Measurements from ENCODE around the gene PCYT2. TPM values are rescaled to one million over a fixed set of nuclear protein-coding genes. Genes with fewer than 3 reads are reported as not detected.
"Not testable (repeated sequence)": the region's sequence is repeated elsewhere in the genome, so short reads cannot be mapped to it uniquely, and the experiment has no call there.

The PCYT2 gene
- total and polyA plus RNA-seq, 7 experiments from 2014 or later, result 17.5 to 43.6 (median 27.0) TPM

DNA sequence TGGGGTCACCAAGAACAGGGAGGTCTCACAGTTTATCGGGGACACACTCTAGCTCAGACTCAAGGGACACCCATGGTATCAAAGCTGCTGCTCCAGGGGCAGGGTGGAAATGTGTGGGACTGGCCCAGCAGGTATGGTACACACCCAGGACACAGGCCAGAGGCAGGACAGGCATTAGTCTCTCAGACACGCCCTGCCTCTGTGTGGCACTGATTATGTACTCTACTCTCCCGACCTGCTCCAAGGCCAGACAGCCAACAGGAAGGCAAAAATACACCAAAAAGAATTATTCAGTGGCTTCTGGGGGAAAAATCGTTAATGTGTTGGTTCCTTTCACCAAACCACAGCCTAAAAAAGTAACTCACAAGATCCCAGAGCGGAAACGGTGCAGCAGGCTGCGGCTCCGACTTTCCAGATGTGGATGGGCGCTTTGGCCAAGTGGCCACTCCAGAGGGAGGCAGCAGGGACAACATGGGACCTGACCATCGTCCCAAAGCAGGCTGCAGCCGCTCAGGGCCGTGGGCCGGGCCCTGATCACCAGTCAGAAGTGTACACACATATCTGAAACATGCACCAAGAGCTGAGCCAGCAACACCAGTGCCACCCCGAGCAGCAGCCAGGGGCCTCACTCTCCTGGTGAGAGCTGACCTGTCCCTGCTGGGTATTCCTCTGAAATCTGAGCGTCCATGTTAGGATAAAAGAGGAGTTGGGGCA is 7.8 kb upstream of the PCYT2 start:
- H3K27ac ChIP-seq (ENCODE audit: low read depth, low read length), result peak overlapping the region; percentile 80

GRCh38 chr17:81918333-81918669 is 7.1 kb upstream of the PCYT2 start:
- peaks cover 12 to 35% (median 16%) of the 10 kb centered on the region in 3 experiments for H3K36me3 ChIP-seq (ENCODE audit: control insufficient read depth in 2 of 3, insufficient read depth in 3 of 3, low read length in 3 of 3)
- H3K27me3 Mint-ChIP-seq; H3K9me3 Mint-ChIP-seq; CTCF ChIA-PET; DNase-seq; H3K4me3 ChIP-seq (ENCODE audit: low read length); H3K27me3 ChIP-seq (ENCODE audit: control insufficient read depth in 2 of 2, insufficient read depth in 2 of 2, low read length in 2 of 2); H3K9me3 ChIP-seq (ENCODE audit: control insufficient read depth in 2 of 3, low read length in 3 of 3): not testable (repeated sequence)
- intact Hi-C loops (cut with micrococcal nuclease), result loop anchor here (1.0 to 2.0 kb wide), 4 partner anchors 8 to 58 kb away; partner anchors contain the start of genes ALYREF (in 1 of the 2), ANAPC11 (in 1 of the 2), MAFG (in 1 of the 2) and P4HB (in 1 of the 2)
- Mint-ChIP-seq H3K4me3 (peak overlapping the region; percentile 81 to 92 (median 88)), H3K27ac (peak overlapping the region; percentile 82 to 90 (median 85)), H3K36me3 (peaks cover 0 to 19% (median 2%) of the 10 kb centered on the region in 5 donors), H3K4me1 (peaks cover 14 to 45% (median 35%) of the 10 kb centered on the region in 7 donors)
- POLR2A ChIA-PET, result interaction anchor here (1.5 to 1.8 kb wide), 2 partner anchors 46 to 48 kb away, joined by 6 to 7 read pairs; partner anchors contain the start of gene ARHGDIA
- ATAC-seq, result peak; percentile 26
- peak overlapping the region; percentile 80 for H3K27ac ChIP-seq (ENCODE audit: low read depth, low read length)
- H3K4me1 ChIP-seq (ENCODE audit: control insufficient read depth in 2 of 2, insufficient read depth in 2 of 2, low read length in 2 of 2), result peaks cover 13 to 20% of the 10 kb centered on the region in 2 donors

More for the DNA sequence above, 7.8 kb upstream of the PCYT2 start:
- Mint-ChIP-seq H3K27me3 (no peaks in the 10 kb centered on the region), H3K4me1 (peaks cover 14 to 47% (median 34%) of the 10 kb centered on the region in 7 donors), H3K36me3 (peaks cover 0 to 16% (median 0%) of the 10 kb centered on the region in 5 donors), H3K9me3 (peaks cover 0 to 2% (median 0%) of the 10 kb centered on the region in 11 donors), H3K27ac (peak overlapping the region in 8 of 9 donors; percentile 12 to 90 (median 84)), H3K4me3 (peak overlapping the region in 7 of 10 donors; percentile 18 to 92 (median 90))
- H3K36me3 ChIP-seq (ENCODE audit: control insufficient read depth in 2 of 3, insufficient read depth in 3 of 3, low read length in 3 of 3), result peaks cover 8 to 28% (median 10%) of the 10 kb centered on the region in 3 experiments
- no peak for ATAC-seq
- peaks cover 13 to 20% of the 10 kb centered on the region in 2 donors for H3K4me1 ChIP-seq (ENCODE audit: control insufficient read depth in 2 of 2, insufficient read depth in 2 of 2, low read length in 2 of 2)
- H3K27me3 ChIP-seq (ENCODE audit: control insufficient read depth in 2 of 2, insufficient read depth in 2 of 2, low read length in 2 of 2), result no peaks in the 10 kb centered on the region
- no peak overlapping the region for H3K4me3 ChIP-seq (ENCODE audit: low read length)
- H3K9me3 ChIP-seq (ENCODE audit: control insufficient read depth in 2 of 3, low read length in 3 of 3), result no peaks in the 10 kb centered on the region
- intact Hi-C loops (cut with micrococcal nuclease), result loop anchor here (1.0 to 2.0 kb wide), 4 partner anchors 7 to 58 kb away; partner anchors contain the start of genes ALYREF (in 1 of the 2), ANAPC11 (in 1 of the 2), MAFG (in 1 of the 2) and P4HB (in 1 of the 2)
- ChIA-PET CTCF (no interaction called here), POLR2A (interaction anchor here (0.9 kb wide), 1 partner anchor 13 kb away, joined by 3 read pairs; no protein-coding TSS in a partner anchor)
- no peak for DNase-seq

GRCh38 chr17:81917565-81918332 is 6.5 kb upstream of the PCYT2 start, which contains the start of gene SIRT7:
TSS of gene SIRT7 (minus strand) at chr17:81918176. CDS start at chr17:81918131, 45 bp downstream.
- intact Hi-C loops (cut with micrococcal nuclease), result loop anchor here (1.0 to 2.0 kb wide), 4 partner anchors 9 to 57 kb away; partner anchors contain the start of genes ALYREF (in 1 of the 2), ANAPC11 (in 1 of the 2), MAFG (in 1 of the 2) and P4HB (in 1 of the 2)

GRCh38 chr17:81916234-81917001 is 5.2 kb upstream of the PCYT2 start:
- Mint-ChIP-seq H3K27me3 (no peaks in the 10 kb centered on the region), H3K4me1 (peaks cover 14 to 50% (median 35%) of the 10 kb centered on the region in 7 donors), H3K4me3 (peak overlapping the region; percentile 79 to 91 (median 86)), H3K9me3 (peaks cover 0 to 2% (median 0%) of the 10 kb centered on the region in 11 donors), H3K27ac (peak overlapping the region in 8 of 9 donors; percentile 25 to 79 (median 65)), H3K36me3 (peaks cover 0 to 26% (median 4%) of the 10 kb centered on the region in 5 donors)
- Histone ChIP-seq H3K4me3 (ENCODE audit: low read length) (peak overlapping the region; percentile 49), H3K9me3 (ENCODE audit: control insufficient read depth in 2 of 3, low read length in 3 of 3) (no peaks in the 10 kb centered on the region), H3K4me1 (ENCODE audit: control insufficient read depth in 2 of 2, insufficient read depth in 2 of 2, low read length in 2 of 2) (peaks cover 13 to 20% of the 10 kb centered on the region in 2 donors), H3K36me3 (ENCODE audit: control insufficient read depth in 2 of 3, insufficient read depth in 3 of 3, low read length in 3 of 3) (peaks cover 12 to 45% (median 18%) of the 10 kb centered on the region in 3 experiments), H3K27ac (ENCODE audit: low read depth, low read length) (no peak overlapping the region), H3K27me3 (ENCODE audit: control insufficient read depth in 2 of 2, insufficient read depth in 2 of 2, low read length in 2 of 2) (no peaks in the 10 kb centered on the region)
- intact Hi-C loops (cut with micrococcal nuclease), result no loop called here
- CTCF ChIA-PET, result interaction anchor here (0.6 kb wide), 1 partner anchor 350 kb away, joined by 3 read pairs; no protein-coding TSS in a partner anchor
- DNase-seq, result no peak
- ATAC-seq, result no peak
- POLR2A ChIA-PET, result interaction anchor here (0.6 to 1.9 kb wide), 10 partner anchors 8 to 391 kb away, joined by 3 to 16 read pairs (median 5); partner anchors contain the start of genes ALYREF, ANAPC11, ARHGDIA and MAFG

More at GRCh38 chr17:81917565-81918332, 6.5 kb upstream of the PCYT2 start, which contains the start of gene SIRT7:
- Mint-ChIP-seq H3K4me1 (peaks cover 14 to 47% (median 35%) of the 10 kb centered on the region in 7 donors), H3K36me3 (peaks cover 0 to 25% (median 4%) of the 10 kb centered on the region in 5 donors), H3K4me3 (peak within 1 kb of the TSS; percentile 81 to 92 (median 88)), H3K27ac (peak within 1 kb of the TSS; percentile 82 to 90 (median 85)), H3K9me3 (peaks cover 0 to 2% (median 0%) of the 10 kb centered on the region in 11 donors), H3K27me3 (no peaks in the 10 kb centered on the region)
- peaks cover 12 to 41% (median 18%) of the 10 kb centered on the region in 3 experiments for H3K36me3 ChIP-seq (ENCODE audit: control insufficient read depth in 2 of 3, insufficient read depth in 3 of 3, low read length in 3 of 3)
- H3K27ac ChIP-seq (ENCODE audit: low read depth, low read length), result peak within 1 kb of the TSS; percentile 80
- H3K9me3 ChIP-seq (ENCODE audit: control insufficient read depth in 2 of 3, low read length in 3 of 3), result no peaks in the 10 kb centered on the region
- CTCF ChIA-PET, result interaction anchor here (0.7 to 0.8 kb wide), 3 partner anchors 9 to 245 kb away, joined by 3 to 4 read pairs (median 3); no protein-coding TSS in a partner anchor
- no peaks in the 10 kb centered on the region for H3K27me3 ChIP-seq (ENCODE audit: control insufficient read depth in 2 of 2, insufficient read depth in 2 of 2, low read length in 2 of 2)
- DNase-seq, result peak; percentile 69 to 83 (median 78)
- POLR2A ChIA-PET, result interaction anchor here (0.7 to 1.8 kb wide), 9 partner anchors 8 to 823 kb away, joined by 3 to 16 read pairs (median 5); partner anchors contain the start of genes ALYREF, ANAPC11, ARHGDIA and MAFG
- H3K4me1 ChIP-seq (ENCODE audit: control insufficient read depth in 2 of 2, insufficient read depth in 2 of 2, low read length in 2 of 2), result peaks cover 13 to 20% of the 10 kb centered on the region in 2 donors
- ATAC-seq, result peak; percentile 93
- H3K4me3 ChIP-seq (ENCODE audit: low read length), result peak within 1 kb of the TSS; percentile 49

- Mint-ChIP-seq H3K36me3 (peaks cover 0 to 22% (median 4%) of the 10 kb centered on the region in 5 donors), H3K4me1 (peaks cover 14 to 52% (median 36%) of the 10 kb centered on the region in 7 donors), H3K4me3 (peak overlapping the region in 6 of 10 donors; percentile 4 to 47 (median 40)), H3K27ac (peak overlapping the region in 2 of 9 donors; percentile 8 to 14), H3K9me3 (peaks cover 0 to 2% (median 0%) of the 10 kb centered on the region in 11 donors), H3K27me3 (no peaks in the 10 kb centered on the region)
- intact Hi-C loops (cut with micrococcal nuclease), result no loop called here
- Histone ChIP-seq H3K36me3 (ENCODE audit: control insufficient read depth in 2 of 3, insufficient read depth in 3 of 3, low read length in 3 of 3) (peaks cover 12 to 41% (median 18%) of the 10 kb centered on the region in 3 experiments), H3K27ac (ENCODE audit: low read depth, low read length) (no peak overlapping the region), H3K4me3 (ENCODE audit: low read length) (no peak overlapping the region), H3K9me3 (ENCODE audit: control insufficient read depth in 2 of 3, low read length in 3 of 3) (no peaks in the 10 kb centered on the region), H3K4me1 (ENCODE audit: control insufficient read depth in 2 of 2, insufficient read depth in 2 of 2, low read length in 2 of 2) (peaks cover 17 to 25% of the 10 kb centered on the region in 2 donors), H3K27me3 (ENCODE audit: control insufficient read depth in 2 of 2, insufficient read depth in 2 of 2, low read length in 2 of 2) (no peaks in the 10 kb centered on the region)
- DNase-seq (no peak), ATAC-seq (no peak)
- CTCF ChIA-PET, result no interaction called here
- POLR2A ChIA-PET, result interaction anchor here (0.8 to 3.5 kb wide), 3 partner anchors 9 to 45 kb away, joined by 3 to 23 read pairs (median 5); partner anchors contain the start of gene MAFG
These were observed 4.1 kb upstream of the PCYT2 start for GRCh38 chr17:81915331-81915730.
